ENCODE data around the gene SHMT1. TPM values are rescaled to one million over a fixed set of nuclear protein-coding genes. Genes with fewer than 3 reads are reported as not detected.
"Not testable (repeated sequence)": the region's sequence is repeated elsewhere in the genome, so short reads cannot be mapped to it uniquely, and the experiment has no call there.

Gene SHMT1
- total RNA-seq, 1 donor from 2014 or later = 18.9 TPM

DNA sequence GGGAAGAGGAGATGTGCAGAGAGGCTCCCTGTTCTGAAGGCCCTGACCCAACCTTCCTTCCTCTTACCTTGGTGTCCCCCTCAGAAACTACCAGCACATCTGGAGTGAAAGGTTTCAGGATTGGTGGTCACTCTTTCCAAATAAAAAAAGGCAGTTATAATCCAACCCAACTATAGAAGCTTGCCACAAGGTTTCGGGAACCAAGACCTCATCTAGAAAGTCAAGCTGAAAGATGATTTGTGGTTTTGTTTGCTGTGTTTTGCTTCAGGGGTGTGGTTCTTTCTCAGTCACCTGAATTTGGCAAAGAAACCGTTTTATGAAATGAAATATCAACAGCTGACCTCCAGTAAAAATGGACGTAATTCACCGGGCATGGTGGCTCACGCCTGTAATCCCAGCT, 19.3 kb downstream of the SHMT1 start:
- no peaks in the 10 kb centered on the region for H3K9me3 Mint-ChIP-seq (ENCODE audit: unreplicated experiment)
- H3K4me1 Mint-ChIP-seq (ENCODE audit: unreplicated experiment) = no peaks in the 10 kb centered on the region
- no peak for DNase-seq (ENCODE audit: low spot score)
- no peak overlapping the region for H3K4me3 Mint-ChIP-seq (ENCODE audit: unreplicated experiment)
- H3K27me3 Mint-ChIP-seq (ENCODE audit: unreplicated experiment) = peaks cover 4% of the 10 kb centered on the region
- no peak for TF ChIP-seq CTCF (IDR thresholded peaks at IDR 0.05; ENCODE audit: unreplicated experiment)
- no peak overlapping the region for H3K27ac Mint-ChIP-seq (ENCODE audit: unreplicated experiment)
- H3K36me3 Mint-ChIP-seq (ENCODE audit: low read depth, unreplicated experiment) = peaks cover 34% of the 10 kb centered on the region

DNA sequence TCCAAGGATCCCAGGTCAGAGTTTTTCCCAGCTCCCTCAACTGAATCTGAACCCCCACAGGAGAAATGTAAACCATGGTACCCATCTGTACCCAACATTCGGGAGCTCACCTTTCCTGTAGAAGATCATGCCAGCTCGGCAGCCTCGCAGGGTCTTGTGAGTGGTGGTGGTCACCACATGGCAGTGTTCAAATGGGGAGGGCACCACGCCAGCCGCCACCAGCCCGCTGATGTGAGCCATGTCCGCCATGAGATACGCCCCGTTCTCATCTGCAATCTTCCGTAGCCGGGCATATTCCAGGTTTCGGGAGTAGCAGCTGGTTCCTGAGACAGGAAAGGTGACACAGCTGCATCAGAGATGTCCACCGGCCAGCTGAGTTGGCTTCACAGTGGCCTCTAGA, 23.4 kb downstream of the SHMT1 start:
- H3K4me3 Mint-ChIP-seq (ENCODE audit: unreplicated experiment) = peak overlapping the region; percentile 71
- H3K4me1 Mint-ChIP-seq (ENCODE audit: unreplicated experiment) = no peaks in the 10 kb centered on the region
- no peak for TF ChIP-seq CTCF (IDR thresholded peaks at IDR 0.05; ENCODE audit: unreplicated experiment)
- no peak overlapping the region for H3K27ac Mint-ChIP-seq (ENCODE audit: unreplicated experiment)
- peaks cover 4% of the 10 kb centered on the region for H3K27me3 Mint-ChIP-seq (ENCODE audit: unreplicated experiment)
- H3K9me3 Mint-ChIP-seq (ENCODE audit: unreplicated experiment) = no peaks in the 10 kb centered on the region
- peaks cover 39% of the 10 kb centered on the region for H3K36me3 Mint-ChIP-seq (ENCODE audit: low read depth, unreplicated experiment)
- no peak for DNase-seq (ENCODE audit: low spot score)

DNA sequence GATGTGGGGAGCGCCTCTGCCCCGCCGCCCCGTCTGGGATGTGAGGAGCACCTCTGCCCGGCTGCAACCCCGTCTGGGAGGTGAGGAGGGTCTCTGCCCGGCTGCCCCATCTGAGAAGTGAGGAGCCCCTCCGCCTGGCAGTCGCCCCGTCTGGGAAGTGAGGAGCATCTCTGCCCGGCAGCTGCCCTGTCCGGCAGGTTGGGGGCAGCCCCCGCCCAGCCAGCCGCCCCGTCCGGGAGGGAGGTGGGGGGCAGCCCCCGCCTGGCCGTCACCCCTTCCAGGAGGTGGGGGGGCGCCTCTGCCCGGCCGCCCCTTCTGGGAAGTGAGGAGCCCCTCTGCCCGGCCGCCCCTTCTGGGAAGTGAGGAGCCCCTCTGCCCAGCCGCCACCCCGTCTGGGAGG, 25.2 kb downstream of the SHMT1 start:
- not testable (repeated sequence) for H3K4me3 Mint-ChIP-seq (ENCODE audit: unreplicated experiment); H3K27ac Mint-ChIP-seq (ENCODE audit: unreplicated experiment); H3K9me3 Mint-ChIP-seq (ENCODE audit: unreplicated experiment); H3K4me1 Mint-ChIP-seq (ENCODE audit: unreplicated experiment); H3K27me3 Mint-ChIP-seq (ENCODE audit: unreplicated experiment); DNase-seq (ENCODE audit: low spot score)
- H3K36me3 Mint-ChIP-seq (ENCODE audit: low read depth, unreplicated experiment) = peaks cover 42% of the 10 kb centered on the region

- TF ChIP-seq CTCF (IDR thresholded peaks at IDR 0.05; ENCODE audit: unreplicated experiment) = no peak
- H3K9me3 Mint-ChIP-seq (ENCODE audit: unreplicated experiment) = no peaks in the 10 kb centered on the region
- H3K4me1 Mint-ChIP-seq (ENCODE audit: unreplicated experiment) = no peaks in the 10 kb centered on the region
- H3K4me3 Mint-ChIP-seq (ENCODE audit: unreplicated experiment) = no peak overlapping the region
- DNase-seq (ENCODE audit: low spot score) = no peak
- H3K36me3 Mint-ChIP-seq (ENCODE audit: low read depth, unreplicated experiment) = peaks cover 37% of the 10 kb centered on the region
- peaks cover 3% of the 10 kb centered on the region for H3K27me3 Mint-ChIP-seq (ENCODE audit: unreplicated experiment)
- H3K27ac Mint-ChIP-seq (ENCODE audit: unreplicated experiment) = no peak overlapping the region
These were observed 30.4 kb downstream of the SHMT1 start for GRCh38 chr17:18332909-18333489.

GRCh38 chr17:18331879-18332278, 31.5 kb downstream of the SHMT1 start:
- DNase-seq (ENCODE audit: low spot score) = no peak
- TF ChIP-seq CTCF (IDR thresholded peaks at IDR 0.05; ENCODE audit: unreplicated experiment) = no peak
- Mint-ChIP-seq H3K36me3 (ENCODE audit: low read depth, unreplicated experiment) (peaks cover 33% of the 10 kb centered on the region), H3K4me1 (ENCODE audit: unreplicated experiment) (no peaks in the 10 kb centered on the region), H3K4me3 (ENCODE audit: unreplicated experiment) (peak overlapping the region; percentile 33), H3K27ac (ENCODE audit: unreplicated experiment) (no peak overlapping the region), H3K27me3 (ENCODE audit: unreplicated experiment) (peaks cover 3% of the 10 kb centered on the region), H3K9me3 (ENCODE audit: unreplicated experiment) (no peaks in the 10 kb centered on the region)

Measured in endothelial cell (in vitro differentiated cells).